ELF-1 (cell line): Measurements from ENCODE around the gene ZNF440.

ENCODE experiments used
- DNase-seq: peaks from one replicate; pipeline ENCODE4 v3.0.0-alpha.2; 2016; ENCODE audit warnings: low read depth, low spot score

The ZNF440 gene

GRCh38 chr19:11882606-11883005 is 68.5 kb downstream of the ZNF440 start:
- DNase-seq: no peak
